ENCODE measurements around the gene DUOX1. TPM values are rescaled to one million over a fixed set of nuclear protein-coding genes. Genes with fewer than 3 reads are reported as not detected.
A peak's percentile ranks its signal among the peaks of the same experiment; 100 is the strongest.

Gene DUOX1
- total RNA-seq, 4 donors from 2014 or later, result 0.14 to 4.1 (median 0.64) TPM; not detected in 1

- intact Hi-C loops (cut with DNase I; ENCODE audit: low total_unique reads), result no loop called here
- Histone ChIP-seq H3K4me3 (no peak overlapping the region), H3K4me1 (peaks cover 4 to 19% (median 8%) of the 10 kb centered on the region in 4 donors), H3K9me3 (no peaks in the 10 kb centered on the region), H3K27me3 (no peaks in the 10 kb centered on the region), H3K36me3 (no peaks in the 10 kb centered on the region), H3K27ac (no peak overlapping the region)
- in situ Hi-C loops (cut with MboI; ENCODE audit: low pct_ligation_motif_present in 1 of 4, low pct_unique_long_range_greater_than_20kb in 1 of 4, low sequenced_read_pairs in 3 of 4), result loop anchor here in 2 of 4 donors (25.0 kb wide), 2 partner anchors 207 to 432 kb away; partner anchors contain the start of gene GATM (in 2 of the 2)
- DNase-seq, result no peak
- 73% methylated on average over 7 of the region's 7 CpGs; no CpG with 5 or more reads in 1 of the 2 donors for WGBS, 2 donors (ENCODE audit: low coverage in 1 of 2)
- TF ChIP-seq POLR2AphosphoS5 (IDR thresholded peaks at IDR 0.05) (no peak), POLR2A (IDR thresholded peaks at IDR 0.05) (no peak), EP300 (IDR thresholded peaks at IDR 0.05; ENCODE audit: low read depth) (no peak), CTCF (IDR thresholded peaks at IDR 0.05) (no peak)
These were observed 50.4 kb downstream of the DUOX1 start for GRCh38 chr15:45180201-45180600.

GRCh38 chr15:45180648-45181436 lies 51.0 kb downstream of the DUOX1 start:
- Histone ChIP-seq H3K9me3 (no peaks in the 10 kb centered on the region), H3K36me3 (no peaks in the 10 kb centered on the region), H3K4me1 (peaks cover 4 to 25% (median 11%) of the 10 kb centered on the region in 4 donors), H3K27ac (no peak overlapping the region), H3K27me3 (no peaks in the 10 kb centered on the region), H3K4me3 (no peak overlapping the region)
- in situ Hi-C loops (cut with MboI; ENCODE audit: low pct_ligation_motif_present in 1 of 4, low pct_unique_long_range_greater_than_20kb in 1 of 4, low sequenced_read_pairs in 3 of 4), result loop anchor here in 2 of 4 donors (25.0 kb wide), 2 partner anchors 206 to 431 kb away; partner anchors contain the start of gene GATM (in 2 of the 2)
- intact Hi-C loops (cut with DNase I; ENCODE audit: low total_unique reads), result no loop called here
- TF ChIP-seq EP300 (IDR thresholded peaks at IDR 0.05; ENCODE audit: low read depth), result no peak
- TF ChIP-seq POLR2A (IDR thresholded peaks at IDR 0.05), result no peak
- TF ChIP-seq POLR2AphosphoS5 (IDR thresholded peaks at IDR 0.05), result no peak
- TF ChIP-seq CTCF (IDR thresholded peaks at IDR 0.05), result no peak
- no peak for DNase-seq
- WGBS, 2 donors (ENCODE audit: low coverage in 1 of 2), result 92% methylated on average over 6 of the region's 8 CpGs; no CpG with 5 or more reads in 1 of the 2 donors

- DNase-seq, result no peak
- Histone ChIP-seq H3K9me3 (no peaks in the 10 kb centered on the region), H3K27ac (peak overlapping the region in 1 of 4 donors; percentile 28), H3K4me3 (no peak overlapping the region), H3K27me3 (no peaks in the 10 kb centered on the region), H3K4me1 (peaks cover 4 to 31% (median 15%) of the 10 kb centered on the region in 4 donors), H3K36me3 (no peaks in the 10 kb centered on the region)
- WGBS, 2 donors (ENCODE audit: low coverage in 1 of 2), result 25 to 73% methylated on average over 2 to 9 of the region's 9 CpGs
- TF ChIP-seq POLR2A (IDR thresholded peaks at IDR 0.05) (no peak), CTCF (IDR thresholded peaks at IDR 0.05) (no peak), EP300 (IDR thresholded peaks at IDR 0.05; ENCODE audit: low read depth) (no peak), POLR2AphosphoS5 (IDR thresholded peaks at IDR 0.05) (no peak)
- intact Hi-C loops (cut with DNase I; ENCODE audit: low total_unique reads) (no loop called here), in situ Hi-C loops (cut with MboI; ENCODE audit: low pct_ligation_motif_present in 1 of 4, low pct_unique_long_range_greater_than_20kb in 1 of 4, low sequenced_read_pairs in 3 of 4) (loop anchor here in 2 of 4 donors (25.0 kb wide), 2 partner anchors 206 to 431 kb away; partner anchors contain the start of gene GATM (in 2 of the 2))
These were observed 51.9 kb downstream of the DUOX1 start for GRCh38 chr15:45181491-45182285.

GRCh38 chr15:45182996-45183395 lies 53.2 kb downstream of the DUOX1 start:
- intact Hi-C loops (cut with DNase I; ENCODE audit: low total_unique reads), result no loop called here
- Histone ChIP-seq H3K9me3 (no peaks in the 10 kb centered on the region), H3K4me3 (no peak overlapping the region), H3K36me3 (no peaks in the 10 kb centered on the region), H3K27me3 (no peaks in the 10 kb centered on the region), H3K4me1 (peaks cover 4 to 35% (median 20%) of the 10 kb centered on the region in 4 donors), H3K27ac (peak overlapping the region in 1 of 4 donors; percentile 5)
- DNase-seq, result no peak
- TF ChIP-seq POLR2AphosphoS5 (IDR thresholded peaks at IDR 0.05) (no peak), POLR2A (IDR thresholded peaks at IDR 0.05) (no peak), EP300 (IDR thresholded peaks at IDR 0.05; ENCODE audit: low read depth) (no peak), CTCF (IDR thresholded peaks at IDR 0.05) (no peak)
- in situ Hi-C loops (cut with MboI; ENCODE audit: low pct_ligation_motif_present in 1 of 4, low pct_unique_long_range_greater_than_20kb in 1 of 4, low sequenced_read_pairs in 3 of 4), result loop anchor here in 2 of 4 donors (25.0 kb wide), 2 partner anchors 204 to 429 kb away; partner anchors contain the start of gene GATM (in 2 of the 2)
- WGBS, 2 donors (ENCODE audit: low coverage in 1 of 2), result 20 to 25% methylated on average over 1 of the region's 1 CpG
